ENCODE measurements around the gene COG3.
"Not testable (repeated sequence)": the region's sequence is repeated elsewhere in the genome, so short reads cannot be mapped to it uniquely, and the experiment has no call there.

COG3 gene, protein sequence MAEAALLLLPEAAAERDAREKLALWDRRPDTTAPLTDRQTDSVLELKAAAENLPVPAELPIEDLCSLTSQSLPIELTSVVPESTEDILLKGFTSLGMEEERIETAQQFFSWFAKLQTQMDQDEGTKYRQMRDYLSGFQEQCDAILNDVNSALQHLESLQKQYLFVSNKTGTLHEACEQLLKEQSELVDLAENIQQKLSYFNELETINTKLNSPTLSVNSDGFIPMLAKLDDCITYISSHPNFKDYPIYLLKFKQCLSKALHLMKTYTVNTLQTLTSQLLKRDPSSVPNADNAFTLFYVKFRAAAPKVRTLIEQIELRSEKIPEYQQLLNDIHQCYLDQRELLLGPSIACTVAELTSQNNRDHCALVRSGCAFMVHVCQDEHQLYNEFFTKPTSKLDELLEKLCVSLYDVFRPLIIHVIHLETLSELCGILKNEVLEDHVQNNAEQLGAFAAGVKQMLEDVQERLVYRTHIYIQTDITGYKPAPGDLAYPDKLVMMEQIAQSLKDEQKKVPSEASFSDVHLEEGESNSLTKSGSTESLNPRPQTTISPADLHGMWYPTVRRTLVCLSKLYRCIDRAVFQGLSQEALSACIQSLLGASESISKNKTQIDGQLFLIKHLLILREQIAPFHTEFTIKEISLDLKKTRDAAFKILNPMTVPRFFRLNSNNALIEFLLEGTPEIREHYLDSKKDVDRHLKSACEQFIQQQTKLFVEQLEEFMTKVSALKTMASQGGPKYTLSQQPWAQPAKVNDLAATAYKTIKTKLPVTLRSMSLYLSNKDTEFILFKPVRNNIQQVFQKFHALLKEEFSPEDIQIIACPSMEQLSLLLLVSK

DNA sequence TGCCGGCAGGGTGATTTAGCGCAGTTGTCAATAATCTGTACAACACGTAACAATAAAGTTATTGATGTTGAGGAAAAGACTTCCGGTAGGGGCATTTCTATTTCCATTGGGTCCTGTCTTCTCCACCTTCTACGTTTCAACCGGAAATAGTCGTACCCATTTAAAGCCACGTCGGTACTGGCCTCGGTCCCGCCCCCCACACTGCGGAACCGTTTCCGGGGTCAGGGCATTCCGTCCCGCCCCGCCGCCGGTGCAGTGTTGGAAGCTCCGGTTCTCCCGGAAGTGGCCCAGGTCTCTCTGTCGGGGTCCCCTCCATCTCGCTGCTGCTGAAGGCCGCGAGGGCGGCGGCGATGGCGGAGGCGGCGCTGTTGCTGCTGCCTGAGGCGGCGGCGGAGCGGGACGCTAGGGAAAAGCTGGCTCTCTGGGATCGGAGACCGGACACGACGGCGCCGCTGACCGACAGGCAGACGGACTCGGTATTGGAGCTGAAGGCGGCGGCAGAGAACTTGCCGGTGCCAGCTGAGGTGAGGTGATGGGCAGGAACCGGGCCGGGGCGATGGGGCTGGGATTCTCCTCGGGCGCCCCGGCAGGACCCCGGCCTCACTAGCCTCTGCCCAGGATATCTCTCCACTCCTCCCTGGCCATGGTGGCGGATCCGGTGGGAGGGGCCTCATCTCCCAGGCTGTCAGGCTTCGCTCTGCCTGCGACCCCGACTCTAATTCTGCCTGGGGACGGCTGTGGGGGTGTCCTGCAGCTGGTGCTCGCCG lies at the start of gene COG3:
TSS of gene COG3 (plus strand) at position 253 of the 767 bp plus-strand sequence. CDS start at position 351, 98 bp downstream.
- peak; percentile 94 for DNase-seq

DNA sequence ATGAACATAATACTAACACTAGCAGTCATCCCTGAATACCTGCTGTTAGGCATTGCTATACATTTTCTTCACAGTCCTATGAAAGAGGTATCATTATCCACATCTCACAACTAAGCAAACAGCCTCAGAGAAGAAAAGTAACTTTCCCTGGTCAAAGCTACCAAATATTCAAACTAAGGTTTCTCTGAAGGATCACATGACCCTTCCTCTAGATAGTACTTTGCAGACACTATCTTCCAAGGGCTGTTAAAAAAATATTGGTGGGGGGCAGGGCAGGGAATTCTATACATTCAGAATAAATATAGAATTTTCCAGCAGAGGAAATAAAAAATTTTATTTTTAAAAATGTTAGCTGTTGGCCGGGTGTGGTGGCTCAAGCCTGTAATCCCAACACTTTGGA lies 49.6 kb upstream of the COG3 start:
- DNase-seq, result no peak

DNA sequence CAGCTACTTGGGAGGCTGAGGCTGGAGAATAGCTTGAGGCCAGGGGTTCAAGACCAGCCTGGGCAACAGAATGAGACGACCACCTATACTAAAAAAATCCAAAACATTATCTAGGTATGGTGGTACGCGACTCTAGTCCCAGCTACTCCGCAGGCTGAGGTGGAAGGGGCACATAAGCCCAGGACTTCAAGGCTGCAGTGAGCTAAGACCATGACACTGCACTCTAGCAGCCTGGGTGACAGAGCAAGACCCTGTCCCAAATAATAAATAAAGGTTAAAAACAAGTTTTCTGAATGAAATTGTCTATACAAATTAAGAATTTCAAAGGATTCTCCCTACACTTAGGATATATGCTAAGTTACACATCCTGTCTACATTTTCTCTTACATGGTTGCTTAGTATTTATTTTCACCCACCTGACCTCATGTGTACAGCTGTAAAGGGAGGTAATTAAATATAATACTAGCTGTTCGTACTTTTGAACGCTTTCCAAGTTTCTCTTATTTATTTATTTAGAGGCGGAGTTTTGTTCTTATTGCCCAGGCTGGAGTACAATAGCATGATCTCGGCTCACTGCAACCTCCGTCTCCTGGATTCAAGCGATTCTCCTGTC lies 48.1 kb upstream of the COG3 start:
- no peak for DNase-seq

DNA sequence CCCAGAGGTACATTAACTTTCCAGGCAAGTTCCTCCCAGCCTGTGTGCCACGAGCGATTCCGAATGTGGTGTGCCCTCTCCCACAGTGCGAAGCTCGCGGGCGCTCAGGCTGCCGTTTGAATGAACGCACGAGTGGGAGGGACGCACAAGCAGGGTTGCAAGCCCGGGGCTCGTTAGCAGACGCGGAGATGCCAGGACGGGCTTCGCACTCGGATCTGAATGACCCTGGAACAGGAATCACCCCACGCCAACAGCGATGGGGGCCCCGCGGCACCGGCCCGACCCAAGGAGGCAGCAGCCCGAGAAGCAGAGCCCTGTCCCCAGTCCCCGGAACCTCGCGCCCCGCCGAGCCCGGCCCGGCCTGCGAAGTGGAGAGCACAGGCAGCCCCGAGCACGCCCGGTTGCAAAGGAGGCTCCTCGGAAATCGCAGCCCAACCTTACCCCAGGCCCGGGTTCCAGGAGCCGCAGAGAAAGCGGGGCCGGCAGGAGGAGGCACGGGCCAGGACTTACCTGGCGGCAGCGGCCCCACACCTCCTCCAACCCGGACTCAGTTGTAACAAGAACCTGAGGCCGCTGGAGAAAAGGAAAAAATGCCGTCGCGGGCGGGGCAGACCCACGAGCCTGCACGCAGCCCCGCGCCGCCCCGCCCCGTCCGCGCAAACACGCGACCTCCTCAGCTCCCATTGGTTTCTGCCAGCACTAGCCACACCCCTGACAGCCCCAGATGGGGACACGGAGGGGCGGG lies 46.8 kb upstream of the COG3 start, which contains the start of gene SLC25A30:
TSS of gene SLC25A30 (minus strand) at position 584 of the 745 bp plus-strand sequence. CDS start 6,948 bp downstream, outside the sequence.
- peak; percentile 85 for DNase-seq

DNA sequence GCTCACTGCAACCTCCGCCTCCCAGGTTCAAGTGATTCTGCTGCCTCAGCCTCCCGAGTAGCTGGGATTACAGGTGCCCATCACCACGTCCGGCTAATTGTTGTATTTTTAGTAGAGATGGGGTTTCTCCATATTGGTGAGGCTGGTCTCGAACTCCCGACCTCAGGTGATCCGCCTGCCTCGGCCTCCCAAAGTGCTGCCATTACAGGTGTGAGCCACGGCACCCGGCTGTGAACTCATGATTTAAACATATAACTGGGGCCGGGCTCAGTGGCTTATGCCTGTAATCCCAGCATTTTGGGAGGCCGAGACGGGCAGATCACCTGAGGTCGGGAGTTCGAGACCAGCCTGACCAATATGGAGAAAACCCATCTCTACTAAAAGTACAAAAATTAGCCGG lies 45.4 kb upstream of the COG3 start:
- not testable (repeated sequence) for DNase-seq

DNA sequence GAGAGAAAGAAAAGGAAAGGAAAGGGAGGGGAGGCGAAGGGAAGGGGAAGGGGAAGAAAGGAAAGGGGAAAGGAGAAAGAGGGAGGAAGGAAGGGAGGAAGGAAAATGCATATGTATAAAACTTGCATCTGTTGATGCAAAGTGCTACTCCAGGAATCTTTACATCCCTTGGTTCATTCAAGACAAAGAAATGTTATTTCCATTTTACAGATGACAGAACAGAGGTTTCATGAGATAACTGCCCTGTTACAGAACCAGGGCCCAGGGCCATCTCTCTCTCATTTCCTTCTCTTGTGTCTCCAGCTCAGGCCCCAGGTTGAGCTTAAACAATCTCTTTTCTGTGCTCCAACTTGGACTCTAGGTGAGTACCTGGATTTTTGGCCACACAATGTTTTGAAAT lies 44.8 kb upstream of the COG3 start:
- DNase-seq, result no peak

DNA sequence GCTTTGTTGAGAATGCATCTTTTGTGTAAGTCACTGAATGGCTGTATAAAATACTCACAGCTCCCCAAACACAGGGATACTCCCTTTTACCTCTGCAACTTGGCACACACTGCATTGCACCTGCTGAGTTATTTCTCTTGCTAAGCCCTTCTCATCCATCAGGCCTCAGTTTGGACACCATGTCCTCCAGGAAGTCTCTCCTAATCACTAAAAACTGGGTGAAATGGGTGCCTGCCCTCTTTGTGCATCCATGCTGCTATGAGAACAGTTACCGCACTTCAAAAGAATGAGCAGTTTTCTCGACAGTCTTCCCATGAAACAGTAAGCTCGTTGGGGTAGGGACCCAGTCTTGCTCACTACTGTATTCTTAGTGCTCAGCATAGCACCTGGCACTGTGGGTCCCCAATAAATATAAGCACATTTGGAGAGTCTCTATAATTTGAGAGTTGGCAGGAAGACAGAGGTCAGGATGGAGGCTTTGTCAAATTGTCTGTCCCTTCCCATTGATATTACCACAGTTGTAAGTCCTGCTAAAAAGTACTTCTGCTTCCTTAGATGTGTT lies 41.9 kb upstream of the COG3 start:
- DNase-seq, result no peak

DNA sequence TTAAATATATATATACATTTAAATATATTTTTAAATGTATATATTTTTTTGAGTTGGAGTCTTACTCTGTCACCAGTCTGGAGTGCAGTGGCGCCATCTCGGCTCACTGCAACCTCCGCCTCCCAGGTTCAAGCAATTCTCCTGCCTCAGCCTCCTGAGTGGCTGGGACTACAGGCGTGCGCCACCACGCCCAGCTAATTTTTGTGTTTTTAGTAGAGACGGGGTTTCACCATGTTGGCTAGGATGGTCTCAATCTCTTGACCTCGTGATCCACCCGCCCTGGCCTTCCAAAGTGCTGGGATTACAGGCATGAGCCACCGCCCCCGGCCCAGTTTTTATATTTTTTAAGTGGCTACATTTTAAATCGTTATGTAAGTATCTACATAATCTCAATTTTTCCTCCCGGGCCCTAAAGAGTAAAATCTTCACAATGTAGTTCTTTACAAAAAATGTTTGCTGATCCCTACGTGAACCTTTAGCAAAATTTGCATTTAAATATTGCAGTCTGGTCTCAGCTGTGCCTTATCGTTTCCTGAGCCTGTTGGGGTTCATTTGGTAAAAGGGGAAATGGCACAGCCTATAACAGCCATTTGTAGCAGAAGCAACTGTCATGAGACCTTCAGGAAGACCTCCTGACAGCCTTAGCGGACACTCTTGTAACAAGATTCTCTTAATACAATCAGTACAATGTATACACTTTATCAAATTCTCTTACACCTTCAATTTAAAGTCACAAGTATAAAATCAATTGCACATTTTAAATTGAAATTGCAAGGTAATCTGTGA lies 38.5 kb upstream of the COG3 start:
- DNase-seq, result not testable (repeated sequence)

DNA sequence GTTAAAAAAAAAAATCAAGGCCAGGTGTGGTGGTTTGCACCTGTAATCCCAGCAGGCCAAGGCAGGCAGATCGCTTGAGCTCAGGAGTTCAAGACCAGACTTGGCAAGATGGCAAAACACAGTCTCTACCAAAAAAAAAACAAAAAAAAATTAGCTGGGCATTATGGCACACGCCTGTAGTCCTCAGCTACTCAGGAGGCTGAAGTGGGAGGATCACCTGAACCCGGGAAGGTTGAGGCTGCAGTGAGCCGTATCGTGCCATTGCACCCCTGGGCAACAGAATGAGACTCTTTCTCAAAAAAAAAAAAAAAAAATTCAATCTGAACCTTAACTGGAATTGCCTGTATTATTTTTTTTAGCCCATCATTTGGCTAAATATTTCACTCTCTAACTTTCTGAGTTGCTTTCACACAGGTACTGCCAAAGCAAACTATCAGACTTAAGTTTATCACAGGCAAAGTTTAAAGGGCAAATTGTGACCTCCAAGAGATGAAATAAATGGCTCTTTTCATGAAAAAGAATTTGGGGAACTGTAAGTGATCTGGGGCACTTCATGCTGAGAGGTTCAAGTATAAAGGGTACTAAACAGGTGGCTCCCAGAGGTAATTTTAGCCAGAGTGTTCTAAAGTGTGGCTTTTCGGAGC lies 31.9 kb upstream of the COG3 start:
- DNase-seq, result no peak

DNA sequence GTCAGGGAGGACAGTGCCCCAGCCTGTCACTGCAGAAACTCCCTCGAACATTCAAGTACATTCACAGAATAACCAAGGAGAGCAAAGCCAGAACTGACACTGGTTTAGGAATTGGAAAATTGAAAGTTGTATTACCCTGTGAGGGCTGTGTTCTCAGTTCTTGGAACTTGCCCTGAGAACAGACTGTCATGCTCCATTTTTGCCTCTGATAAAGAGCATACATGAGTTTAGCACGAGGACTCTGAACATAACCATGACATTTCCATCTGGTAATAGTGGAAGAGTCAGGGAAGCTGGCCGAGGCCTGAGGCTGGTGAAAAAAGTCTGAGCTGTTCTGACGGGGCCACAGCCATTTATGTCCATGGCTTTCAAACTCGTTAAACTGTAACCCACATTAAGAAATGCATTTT lies 31.4 kb upstream of the COG3 start:
- no peak for DNase-seq

DNA sequence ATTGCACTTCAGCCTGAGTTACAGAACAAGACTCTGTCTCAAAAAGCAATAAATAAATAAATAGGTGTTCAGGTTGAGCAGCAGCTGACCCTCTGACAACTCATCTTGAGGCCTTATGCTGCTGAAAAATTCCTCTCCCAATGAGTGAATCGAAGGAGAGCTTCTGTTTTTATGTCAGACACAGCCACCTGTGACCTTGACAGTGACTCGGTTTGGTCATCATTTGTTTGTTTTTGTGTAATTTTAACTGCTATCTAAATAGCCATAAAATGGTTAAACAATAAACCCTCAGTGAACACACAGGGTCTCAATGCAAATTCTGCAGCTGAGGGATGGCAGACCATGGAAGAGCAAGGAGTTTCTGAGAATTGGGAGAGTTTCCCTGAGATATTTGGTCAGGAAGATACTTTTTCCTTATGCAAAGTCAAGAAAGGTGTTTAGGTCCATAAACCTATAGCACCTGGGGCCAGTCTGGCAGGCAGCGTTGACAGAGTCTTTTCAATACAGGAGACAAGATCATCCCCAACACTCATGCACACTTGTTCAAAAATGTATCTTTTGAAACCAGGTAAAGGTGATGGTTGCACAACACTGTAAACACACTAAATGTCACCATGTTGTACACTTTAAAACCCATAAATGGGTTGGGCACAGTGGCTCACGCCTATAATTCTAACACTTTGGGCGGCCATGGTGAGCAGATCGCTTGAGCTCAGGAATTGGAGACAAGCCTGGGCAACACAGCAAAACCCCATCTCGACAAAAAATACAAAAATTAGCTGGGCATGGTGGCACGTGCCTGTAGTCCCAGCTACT lies 30.0 kb upstream of the COG3 start:
- DNase-seq, result no peak

DNA sequence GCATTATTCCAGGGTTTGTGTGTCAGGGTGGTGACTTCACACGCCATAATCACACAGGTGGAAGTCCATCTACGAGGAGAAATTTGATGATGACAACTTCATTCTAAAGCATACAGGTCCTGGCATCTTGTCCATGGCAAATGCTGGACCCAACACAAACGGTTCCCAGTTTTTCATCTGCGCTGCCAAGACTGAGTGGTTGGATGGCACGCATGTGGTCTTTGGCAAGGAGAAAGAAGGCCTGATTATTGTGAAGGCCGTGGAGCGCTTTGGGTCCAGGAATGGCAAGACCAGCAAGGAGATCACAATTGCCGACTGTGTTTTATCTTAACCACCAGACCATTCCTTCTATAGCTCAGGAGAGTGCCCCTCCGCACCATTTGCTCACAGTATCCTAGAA lies 28.4 kb upstream of the COG3 start:
- DNase-seq, result no peak

DNA sequence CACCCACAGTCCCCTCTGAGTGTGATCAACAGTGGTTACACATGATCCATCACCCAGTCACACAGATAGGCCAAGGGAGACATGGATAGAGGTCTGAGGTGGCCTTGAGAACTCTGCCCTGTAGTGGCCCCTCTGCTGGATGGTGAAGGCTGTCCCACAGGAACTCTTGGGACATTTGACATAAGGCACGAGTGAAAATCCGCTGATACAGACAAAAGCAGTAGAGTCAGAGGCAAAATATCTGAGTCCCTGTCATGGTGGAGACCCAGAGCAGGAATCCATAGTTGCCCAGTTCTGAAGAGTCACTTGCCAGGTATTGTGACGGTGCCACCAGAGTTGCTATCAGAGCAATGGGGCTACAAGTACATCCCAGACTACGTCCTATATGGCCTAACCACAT lies 27.8 kb upstream of the COG3 start:
- no peak for DNase-seq

DNA sequence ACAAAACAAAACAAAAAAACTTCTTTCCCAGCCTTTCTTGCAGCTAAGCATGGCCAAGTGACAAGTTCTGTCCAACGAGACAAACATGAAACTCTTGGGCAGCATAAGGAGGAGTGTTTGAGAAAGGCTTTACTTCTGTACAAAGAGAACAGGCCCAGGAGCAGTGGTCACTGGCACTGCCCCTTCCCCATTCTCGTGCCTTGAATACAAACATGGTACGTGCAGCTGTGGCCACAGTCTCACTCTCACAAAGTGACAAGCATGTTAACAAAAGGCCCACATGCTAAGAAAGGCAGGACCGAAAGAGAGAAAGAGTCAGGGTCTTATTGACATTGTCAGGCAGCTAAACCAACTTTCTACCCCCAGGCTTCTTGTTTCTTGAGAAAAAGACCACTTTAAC lies 26.8 kb upstream of the COG3 start:
- no peak for DNase-seq

DNA sequence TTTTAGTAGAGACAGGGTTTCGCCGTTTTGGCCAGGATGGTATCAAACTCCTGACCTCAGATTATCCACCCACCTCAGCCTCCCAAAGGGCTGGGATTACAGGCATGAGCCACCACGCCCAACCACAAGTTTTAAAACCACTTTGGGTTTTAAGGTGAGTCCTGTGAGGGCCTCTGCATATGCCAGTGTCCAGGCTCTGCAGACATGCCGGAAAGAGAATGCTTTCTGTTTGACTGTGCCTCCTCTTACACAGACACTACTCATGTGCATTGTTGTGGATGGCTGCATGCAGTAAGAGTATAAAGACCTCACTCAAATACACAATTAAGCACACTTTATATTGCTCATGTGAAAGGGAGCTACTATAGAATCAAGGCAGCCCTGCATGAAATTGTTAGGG lies 25.7 kb upstream of the COG3 start:
- no peak for DNase-seq

DNA sequence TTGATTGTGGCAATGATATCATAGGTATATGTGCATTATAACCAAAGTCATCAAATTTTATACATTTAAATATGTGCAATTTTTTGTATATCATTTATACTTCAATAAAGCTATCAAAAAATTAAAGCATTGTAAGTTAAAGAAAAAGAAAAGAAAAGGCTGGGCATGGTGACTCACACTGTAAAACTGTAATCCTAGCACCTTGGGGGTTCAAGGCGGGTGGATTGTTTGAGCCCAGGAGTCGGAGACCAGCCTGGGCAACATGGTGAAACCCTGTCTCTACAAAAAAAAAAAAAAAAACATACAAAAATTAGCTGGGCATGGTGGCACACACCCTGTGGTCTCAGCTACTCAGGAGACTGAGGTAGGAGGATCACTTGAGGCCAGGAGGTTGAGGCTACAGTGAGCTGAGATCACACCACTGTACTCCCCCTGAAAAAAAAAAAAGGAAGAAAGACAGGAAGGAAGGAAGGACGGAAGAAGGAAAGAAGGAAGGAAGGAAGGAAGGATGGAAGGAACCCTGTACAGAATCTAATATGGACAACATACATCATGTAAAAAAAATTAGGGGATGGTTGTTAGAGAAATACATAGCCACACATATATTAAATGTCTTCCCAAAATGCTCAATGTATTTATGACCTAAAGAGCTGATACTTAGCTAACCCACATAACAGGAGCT lies 24.8 kb upstream of the COG3 start:
- no peak for DNase-seq

DNA sequence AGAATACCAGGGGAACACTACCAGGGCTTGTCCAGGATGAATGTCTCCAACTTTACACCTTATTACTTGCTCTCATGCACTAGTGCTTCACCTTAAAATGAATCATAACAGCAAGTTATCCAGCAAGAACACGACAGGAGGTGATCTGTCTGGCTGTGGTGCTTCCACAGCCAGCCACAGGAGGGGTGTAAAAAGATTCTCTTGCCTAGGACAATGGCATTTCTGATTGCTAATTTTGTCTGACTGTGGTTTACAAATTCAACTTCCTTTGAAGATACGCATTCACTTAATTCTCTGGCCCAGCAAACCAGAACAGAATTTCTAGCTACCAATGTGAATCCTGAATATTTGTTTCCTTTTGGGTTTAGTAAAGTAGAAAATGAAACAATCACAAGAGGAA lies 23.1 kb upstream of the COG3 start:
- DNase-seq, result peak; percentile 12

DNA sequence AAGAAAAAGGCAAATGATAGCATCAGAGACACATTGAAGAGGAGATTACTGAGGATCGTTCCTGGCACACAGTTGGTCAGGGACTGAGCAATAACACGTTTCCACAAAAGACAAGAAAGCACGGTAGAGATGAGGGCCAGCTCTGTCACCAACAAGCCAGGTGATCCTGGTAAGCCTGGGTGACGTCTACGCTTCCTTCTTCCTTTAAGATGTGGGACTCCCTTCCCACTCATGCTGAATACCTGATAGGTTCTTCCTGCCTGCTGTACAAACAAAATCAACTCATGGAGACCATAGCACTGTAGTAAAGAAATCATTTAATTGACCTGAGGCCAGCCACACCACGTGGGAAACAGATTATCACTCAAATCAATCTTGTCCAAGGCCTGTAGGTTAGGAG lies 19.7 kb upstream of the COG3 start:
- DNase-seq, result no peak

DNA sequence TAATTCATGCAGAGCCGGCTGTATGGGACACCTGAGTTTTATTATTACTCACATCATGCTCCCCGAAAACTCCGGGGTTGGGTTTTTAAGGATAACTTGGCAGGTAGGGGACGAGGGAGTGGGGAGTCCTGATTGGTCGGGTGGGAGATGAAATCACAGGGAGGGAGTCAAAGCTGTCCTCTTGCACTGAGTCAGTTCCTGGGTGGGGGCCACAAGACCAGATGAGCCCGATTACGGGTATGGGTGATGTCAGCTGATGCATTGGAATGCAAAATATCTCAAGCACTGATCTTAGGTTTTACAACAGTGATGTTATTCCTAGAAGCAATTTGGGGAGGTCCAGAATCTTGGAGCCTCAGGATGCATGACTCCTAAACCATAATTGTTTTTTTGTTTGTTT lies 18.6 kb upstream of the COG3 start:
- DNase-seq, result peak; percentile 25
